Tongue (tissue), 2 donors: ENCODE measurements around the gene CIDEA. TPM values are rescaled to one million over a fixed set of nuclear protein-coding genes. Genes with fewer than 3 reads are reported as not detected.

Experiments
- DNase-seq: peaks from one replicate; pipeline ENCODE4 v3.0.0-alpha.2; 2015
- total RNA-seq: library from RNA; depleted of rRNA; stranded (reverse); fragments of >200 nt; gene quantifications from one replicate; pipeline ENCODE4 v1.2.3, GENCODE V29; 2014

The CIDEA gene
- total RNA-seq, 1 donor from 2014 or later = not detected

DNA sequence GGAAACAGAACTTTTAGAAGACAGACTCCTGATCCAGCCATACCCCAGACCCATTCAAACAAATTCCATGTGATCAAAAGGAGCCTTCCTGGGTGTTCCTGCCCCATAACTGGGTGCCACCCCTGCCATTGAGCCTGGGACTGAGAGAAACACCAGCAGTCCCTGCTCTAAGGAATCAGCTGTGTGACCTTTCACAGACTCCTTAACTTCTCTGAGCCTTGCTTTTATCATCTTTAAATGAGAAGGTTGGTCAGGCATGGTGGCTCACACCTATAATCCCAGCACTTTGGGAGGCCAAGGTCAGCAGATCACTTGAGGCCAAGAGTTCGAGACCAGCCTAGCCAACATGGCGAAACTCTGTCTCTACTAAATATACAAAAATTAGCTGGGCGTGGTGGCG is 20.6 kb downstream of the CIDEA start:
- no peak for DNase-seq

DNA sequence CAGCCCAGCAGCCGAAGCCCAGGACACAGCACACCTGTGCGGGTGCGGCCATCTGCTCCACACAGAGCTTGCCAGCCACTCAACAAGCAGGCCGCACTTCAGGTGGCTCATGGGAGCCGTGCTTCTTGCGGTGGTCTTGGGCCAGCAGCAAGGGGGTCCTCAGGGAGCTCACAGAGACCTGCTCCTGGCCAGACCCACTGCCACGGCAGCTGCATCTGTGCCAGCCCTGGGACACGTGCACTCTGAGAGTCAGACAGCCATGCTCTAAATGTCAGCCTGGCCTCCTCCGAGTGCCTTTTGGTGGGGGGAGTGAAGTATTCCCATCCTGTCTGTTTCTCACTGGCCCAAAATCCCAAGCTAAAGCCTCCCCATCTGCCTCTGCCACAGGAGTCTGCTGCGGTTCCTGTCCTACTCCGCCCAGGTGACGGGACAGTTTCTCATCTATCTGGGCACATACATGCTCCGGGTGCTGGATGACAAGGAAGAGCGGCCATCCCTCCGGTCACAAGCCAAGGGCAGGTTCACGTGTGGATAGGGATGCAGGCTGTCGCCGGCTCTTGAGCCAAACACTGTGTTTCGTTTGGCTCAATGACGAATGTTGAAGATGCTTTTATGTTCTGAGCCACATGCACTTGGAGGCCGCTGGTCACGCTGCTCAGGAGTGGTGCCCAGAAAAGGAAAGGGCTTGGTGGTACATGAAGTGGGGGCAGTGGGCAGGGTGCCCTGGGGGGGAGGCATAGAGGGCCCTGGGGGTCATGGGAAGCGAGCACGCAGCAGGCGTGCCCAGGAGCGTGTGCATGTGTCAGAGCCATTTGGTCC is 22.8 kb downstream of the CIDEA start:
- DNase-seq = no peak

DNA sequence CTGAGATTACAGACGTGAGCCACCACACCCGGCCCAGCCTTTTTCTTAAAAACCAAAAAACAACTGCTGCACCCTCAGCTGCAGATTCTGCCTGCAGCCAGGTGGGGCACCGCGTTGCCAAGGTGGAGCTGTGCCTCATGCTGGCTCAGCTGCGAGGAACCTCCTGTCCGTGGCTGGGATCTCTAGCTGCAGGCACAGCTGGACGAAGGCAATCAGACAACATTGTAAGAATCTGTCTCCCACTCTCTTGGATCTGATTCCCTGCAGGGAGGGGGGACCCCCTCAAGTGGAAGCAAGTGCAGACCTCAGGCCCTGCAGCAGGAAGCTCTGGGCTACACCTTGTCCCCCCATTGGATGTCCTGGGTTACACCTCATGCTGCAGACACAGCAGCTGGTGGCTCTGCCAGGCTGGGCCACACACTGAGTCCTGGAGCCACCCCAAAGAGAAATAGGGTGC is 24.1 kb downstream of the CIDEA start:
- DNase-seq = peak; percentile 57

DNA sequence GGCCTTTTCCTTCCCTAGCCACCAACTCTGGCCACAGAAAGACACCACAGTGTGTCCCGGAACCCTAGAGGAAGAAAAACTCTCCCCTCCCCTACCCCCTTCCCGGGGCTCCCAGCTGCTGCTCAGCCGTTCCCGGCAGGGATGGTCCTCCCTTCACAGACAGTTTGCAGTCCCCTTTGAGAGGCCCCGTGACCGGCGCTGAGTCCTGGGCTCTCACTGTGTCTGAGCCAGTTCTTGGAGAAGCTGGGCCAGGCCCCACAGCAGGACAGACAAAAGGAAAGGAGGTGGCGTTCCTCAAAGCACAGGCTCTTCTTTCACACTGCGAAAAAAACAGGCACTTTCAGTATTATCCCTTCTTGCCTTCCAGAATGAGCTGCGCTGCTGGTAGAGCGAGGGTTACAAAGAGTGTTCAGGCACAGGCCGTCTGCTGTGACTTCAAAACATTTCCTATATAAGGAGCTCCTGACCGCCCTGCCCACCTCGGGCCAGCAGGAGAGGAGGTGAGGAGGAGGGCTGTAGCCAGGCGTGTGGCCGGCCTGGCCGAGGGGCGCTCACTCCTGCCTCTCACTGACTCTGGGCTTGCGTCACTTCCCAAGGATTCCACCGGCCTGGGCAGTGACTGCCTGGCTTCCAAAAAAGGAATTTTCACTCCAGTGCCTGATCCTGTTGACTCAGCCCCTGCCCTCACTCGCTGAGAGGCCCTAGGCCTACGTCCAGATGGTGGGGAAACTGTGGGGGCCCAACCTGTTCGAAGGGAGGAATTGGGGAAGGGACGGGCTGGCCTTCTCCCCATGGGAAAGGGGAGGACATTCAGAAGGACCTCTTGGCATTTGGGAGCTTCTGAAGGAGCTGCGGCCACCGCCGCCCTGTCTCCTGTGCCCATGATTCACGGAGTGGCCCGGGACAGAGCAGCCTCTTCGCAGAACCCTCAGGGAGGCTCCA is 24.9 kb downstream of the CIDEA start:
- peak; percentile 93 for DNase-seq

DNA sequence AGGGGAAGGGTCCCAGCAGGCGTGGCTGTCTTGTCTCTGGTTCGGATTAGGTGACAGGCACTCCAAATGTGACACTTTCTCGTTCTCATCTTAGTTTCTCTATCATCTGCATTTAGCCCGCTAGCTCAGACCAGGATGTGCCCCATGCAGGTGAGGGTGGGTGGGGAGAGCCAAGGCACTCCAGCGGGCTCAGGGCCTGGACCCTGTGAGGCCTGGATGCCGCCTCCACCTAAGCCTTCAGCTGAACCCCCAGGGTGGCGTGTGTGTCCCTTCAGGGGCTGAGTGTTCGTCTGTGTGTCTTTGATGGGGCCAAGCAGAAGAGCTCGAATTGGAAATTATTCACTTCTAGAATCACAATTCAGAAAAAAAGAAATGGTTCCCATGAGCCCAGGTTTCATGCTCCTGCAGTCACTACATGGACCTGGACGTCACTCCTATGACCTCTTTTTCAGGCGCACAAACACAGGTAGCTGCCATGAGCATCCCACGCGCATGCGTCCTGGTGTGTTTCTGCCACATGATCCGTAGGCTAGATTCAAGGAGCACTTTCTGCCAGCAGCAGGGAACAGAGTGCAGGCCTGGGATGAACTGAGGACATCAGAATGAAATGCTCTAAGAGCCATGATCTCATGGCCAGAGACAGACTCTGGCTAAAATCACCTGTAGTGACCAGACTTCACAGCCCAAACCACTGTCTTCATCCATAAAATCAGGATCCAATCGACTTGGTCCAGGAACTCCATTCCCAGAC is 25.8 kb downstream of the CIDEA start:
- no peak for DNase-seq

DNA sequence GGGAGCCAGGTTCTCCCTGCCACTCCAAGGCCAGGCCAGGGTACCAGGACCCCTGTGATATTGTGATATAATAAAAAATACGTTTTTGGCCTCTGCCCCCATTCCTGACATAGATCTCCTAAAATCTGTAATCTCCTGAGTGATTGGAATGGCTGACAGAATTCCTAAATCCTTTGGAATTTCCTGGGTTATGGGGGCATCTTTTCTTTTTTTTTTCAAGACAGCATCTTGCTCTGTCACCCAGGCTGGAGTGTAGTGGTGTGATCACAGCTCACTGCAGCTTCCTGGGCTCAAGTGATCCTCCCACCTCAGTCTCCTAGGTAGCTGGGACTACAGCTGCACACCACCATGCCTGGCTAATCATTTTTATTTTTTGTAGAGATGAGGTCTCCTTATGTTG is 27.7 kb downstream of the CIDEA start:
- no peak for DNase-seq

DNA sequence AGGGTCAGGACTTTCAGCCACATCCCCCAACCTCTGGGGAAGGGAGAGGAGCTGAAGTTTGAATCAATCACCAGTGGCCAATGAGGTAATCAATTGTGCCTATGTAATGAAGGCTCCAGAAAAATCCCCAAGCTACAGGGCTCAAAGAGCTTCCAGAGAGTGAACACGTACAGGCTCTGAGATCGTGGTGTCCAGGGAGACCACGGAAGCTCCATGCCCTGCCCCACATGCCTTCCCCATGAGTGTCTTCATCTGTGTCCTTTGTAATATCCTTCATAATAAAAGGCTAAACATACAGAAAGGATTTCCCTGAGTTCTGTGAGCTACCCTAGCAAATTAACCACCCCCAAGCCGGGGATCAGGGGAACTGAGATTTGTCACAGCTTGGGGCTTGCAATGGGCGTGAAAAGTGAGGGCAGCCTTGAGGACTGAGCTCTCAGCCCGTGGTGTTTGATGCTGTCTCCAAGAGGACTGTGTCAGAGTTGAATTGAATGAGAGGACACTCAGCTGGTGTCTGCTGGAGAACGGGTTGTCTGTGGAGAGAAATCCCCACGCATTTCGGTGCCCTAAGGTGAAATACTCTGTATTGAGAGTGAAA is 28.4 kb downstream of the CIDEA start:
- no peak for DNase-seq

DNA sequence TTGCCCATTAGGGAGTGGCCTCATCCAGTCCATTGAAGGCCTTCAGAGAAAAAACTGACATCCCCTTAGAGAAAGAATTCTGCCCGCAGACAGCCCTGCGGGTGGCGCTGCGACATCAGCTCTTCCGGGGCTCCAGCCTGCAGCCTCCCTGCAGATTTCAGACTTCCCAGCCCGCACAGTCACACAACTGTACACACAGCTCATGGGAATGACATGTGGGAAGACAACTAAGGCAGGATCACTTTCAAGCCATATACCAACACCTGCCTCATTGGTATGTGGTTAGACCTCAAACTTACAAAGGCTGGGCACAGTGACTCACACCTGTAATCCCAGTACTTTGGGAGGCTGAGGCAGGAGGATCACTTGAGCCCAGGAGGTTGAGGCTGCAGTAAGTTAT is 29.1 kb downstream of the CIDEA start:
- DNase-seq = no peak

DNA sequence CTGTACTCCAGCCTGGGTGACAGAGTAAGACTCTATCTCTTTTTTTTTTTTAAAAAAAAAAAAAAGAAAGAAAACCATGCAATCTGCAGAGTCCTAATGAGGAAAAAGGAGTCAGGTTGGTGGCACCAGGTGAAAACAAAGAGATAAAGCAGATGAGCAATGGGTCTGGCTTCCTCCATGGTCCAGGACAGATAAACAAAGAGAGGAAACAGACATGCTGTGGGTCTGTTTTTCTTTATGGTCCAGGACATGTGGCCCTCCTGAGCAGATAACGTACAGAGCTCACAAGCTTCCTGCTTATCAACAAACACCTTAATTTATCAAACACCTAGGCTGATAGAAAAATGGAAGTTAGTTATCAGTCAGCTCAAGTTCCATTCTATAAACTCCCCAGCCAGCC is 29.5 kb downstream of the CIDEA start:
- DNase-seq = no peak

DNA sequence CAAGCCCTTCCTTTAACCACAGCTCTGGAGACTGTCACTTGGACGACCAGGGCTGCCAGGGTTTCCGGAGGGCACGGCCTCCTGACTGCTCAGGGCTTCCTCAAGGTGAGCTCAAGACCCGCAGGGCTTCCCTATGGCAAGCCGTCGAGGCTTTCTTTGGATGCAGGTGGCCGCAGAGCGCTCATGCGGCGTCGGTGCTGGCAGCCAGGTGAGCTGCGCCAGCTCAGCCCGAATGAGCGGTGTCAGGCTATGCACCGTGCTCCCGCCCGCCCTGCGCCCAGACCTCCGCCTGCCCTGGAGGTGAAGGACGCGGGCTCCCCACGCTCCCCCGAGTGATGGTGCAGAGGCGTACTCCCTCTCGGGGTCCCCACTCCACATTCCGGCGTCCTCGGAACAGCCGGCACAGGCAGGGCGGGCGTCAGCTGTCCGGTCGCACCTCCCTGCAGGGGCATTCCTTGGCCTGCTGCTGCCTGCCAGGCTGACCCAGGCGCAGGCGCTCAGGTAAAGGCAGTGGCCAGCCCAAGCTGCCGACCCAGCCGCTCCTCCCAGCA is 33.0 kb downstream of the CIDEA start:
- DNase-seq = peak; percentile 51

DNA sequence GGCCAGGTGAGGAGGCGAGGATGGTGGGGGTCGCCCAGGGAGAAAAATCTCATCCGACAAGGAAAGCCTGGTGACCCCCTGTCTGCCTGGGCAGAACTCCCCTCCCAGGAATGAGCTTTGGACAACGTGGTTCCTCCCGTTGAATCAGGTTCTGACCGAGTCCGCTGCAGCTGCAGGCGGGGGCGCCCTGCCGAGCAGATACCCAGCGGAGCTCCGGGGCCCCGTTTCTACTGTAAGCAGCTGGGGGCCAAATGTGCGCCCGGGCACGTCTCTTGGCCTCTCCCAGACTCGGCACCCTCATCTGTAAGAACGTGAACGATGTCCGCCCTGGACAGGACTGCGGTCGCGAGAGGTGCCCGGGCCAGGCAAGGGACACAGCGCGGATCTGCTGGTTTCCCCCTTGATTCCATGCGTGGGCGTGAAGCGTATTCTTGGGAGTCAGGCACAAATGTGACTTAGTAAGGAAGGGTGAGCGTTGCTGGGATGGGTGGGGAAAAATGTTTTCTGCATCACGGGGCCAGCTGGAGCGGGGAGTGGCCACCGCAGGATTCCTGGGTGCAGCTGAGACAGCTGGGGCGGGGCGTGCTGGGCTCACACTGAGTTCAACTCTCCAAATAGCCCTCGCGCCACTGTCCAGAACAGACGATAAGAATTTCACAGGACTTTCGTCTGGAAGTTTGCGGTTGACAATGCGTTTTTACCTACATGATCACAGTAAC is 33.7 kb downstream of the CIDEA start:
- peak; percentile 89 for DNase-seq

DNA sequence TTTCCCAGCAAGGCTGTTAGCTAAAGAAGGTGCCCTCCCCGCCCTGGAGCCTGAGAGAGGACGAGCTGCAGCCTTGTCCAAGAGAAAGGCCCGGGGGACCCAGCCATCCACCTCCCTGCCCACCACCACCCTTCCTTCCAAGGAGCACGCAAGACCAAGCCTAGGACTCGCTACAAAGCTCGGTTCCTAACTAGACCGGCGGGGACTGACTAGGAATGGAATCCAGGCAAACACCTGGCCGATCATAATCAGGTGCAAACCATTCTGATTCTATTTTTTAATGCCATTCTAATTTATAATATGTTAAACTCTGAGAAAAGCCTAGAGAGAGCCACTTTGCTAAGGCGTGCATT is 34.2 kb downstream of the CIDEA start:
- DNase-seq = no peak

DNA sequence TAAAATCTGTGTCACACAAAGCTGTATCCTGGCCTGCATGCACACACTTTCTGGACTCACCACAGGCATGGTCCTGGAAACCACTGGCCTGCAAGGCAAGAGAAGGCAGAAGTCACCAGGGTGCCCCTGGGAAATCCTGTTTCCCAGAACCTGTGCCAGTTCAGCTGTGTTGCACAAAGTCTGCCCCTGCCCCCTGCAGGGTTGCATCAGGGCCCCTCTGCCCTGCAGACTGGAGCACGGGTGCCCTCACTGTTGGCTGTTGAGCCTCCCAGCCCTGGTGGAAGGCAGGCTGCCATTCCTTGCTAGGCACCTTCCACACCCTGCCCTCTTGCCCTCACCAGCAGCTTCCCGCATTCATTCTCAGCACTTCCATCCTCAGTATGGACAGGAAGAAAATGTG is 35.9 kb downstream of the CIDEA start:
- no peak for DNase-seq

DNA sequence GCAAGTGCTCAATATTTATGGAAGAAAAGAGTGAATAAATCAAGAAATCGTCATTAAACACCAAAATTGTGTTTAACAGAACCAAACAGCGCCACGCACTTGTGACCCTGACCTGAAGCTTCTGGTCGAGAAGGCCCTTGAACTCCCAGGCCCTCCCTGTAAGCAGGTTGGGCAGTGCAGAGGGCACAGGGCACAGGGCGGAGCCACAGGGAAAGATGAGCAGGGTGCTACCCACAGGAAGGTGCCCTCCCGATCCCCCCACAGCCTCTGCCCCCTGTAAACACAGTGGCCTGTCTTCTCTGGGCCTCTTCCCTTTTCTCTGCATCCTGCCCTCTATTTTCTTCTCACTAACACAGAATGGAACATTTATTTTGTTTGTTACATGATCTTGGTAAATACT is 37.0 kb downstream of the CIDEA start:
- DNase-seq = no peak

DNA sequence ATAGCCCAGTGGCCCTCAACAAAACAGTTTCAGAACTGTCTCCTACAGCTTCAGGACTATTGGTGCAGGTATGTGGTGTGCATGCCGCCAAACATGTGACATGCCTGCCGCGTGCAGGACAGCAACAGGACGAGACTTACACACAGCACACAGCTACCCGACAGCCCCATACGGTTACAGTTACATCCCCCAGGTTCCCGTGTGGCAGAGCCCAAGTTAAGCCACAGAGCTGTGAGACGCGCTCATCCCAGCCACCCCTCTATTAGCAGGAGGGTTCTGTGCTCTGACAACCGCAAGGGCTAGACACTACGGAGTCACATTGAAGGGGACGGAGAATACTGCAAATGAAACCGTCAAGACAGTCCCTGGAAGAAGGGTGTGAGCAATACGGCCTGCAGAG is 37.5 kb downstream of the CIDEA start:
- DNase-seq = no peak

DNA sequence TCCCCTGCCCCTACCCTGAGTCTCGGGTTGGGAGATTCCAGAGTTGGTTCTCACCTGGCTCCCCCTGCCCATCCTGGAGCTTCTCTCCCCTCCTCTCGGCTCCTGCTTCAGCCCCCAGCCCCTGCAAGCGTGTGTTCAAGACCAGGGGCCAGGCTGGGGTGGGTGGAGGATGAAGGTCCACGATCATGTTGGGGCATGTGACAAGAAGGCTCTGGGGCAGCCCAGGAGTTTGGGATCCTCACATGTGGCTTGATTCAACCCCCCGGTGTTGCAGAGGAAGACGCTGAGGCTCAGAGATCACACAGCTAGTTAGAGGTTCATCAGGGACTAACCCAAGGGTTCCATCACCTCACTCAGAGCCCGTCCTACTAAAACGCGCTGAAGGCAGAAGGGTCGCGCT is 39.7 kb downstream of the CIDEA start:
- DNase-seq = no peak

DNA sequence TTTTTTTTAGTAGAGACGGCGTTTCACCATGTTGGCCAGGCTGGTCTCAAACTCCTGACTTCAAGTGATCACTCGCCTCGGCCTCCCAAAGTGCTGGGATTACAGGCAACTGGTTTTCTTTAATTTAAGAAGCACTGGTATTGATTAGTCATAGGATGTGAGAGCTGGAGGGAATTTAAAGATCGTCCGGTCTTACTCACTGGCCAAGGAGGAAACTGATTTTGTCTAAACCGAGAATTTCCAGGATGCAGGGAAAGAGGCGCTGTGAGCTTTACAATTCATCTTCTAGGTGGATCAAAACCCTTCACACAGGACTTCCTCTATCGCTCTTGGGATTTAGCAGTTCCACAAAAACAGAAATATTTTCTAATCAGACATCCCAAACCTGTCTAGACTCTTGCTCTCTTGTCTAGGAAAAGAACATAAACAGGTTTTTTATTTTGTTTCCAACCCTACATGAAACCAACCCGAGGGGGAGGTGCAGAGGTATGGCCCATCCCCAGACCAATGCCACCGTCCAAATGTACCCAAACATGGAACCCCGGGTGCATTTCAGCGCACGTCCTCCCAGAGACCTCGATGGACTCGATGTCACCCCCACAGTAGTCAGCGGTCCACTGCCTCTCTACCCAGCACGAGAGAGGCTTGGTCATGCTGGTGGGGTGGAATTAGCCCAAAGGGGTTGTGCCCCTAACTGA is 41.4 kb downstream of the CIDEA start:
- no peak for DNase-seq

DNA sequence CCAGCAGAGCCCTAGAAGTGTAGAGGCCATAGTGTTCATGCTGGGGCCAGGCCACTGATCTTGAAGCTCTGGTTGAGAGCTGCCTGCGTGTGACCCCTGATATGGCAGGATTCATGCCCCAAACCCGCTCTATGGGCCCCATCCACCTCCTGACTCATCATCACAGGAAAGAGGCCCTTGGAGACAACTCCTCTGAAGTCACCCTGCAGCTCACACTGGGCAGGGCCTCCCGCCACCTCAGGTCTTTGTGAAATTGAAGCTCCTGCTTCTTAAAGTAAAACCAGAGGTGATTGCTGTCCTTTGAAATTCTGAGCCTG is 41.9 kb downstream of the CIDEA start:
- DNase-seq = no peak

DNA sequence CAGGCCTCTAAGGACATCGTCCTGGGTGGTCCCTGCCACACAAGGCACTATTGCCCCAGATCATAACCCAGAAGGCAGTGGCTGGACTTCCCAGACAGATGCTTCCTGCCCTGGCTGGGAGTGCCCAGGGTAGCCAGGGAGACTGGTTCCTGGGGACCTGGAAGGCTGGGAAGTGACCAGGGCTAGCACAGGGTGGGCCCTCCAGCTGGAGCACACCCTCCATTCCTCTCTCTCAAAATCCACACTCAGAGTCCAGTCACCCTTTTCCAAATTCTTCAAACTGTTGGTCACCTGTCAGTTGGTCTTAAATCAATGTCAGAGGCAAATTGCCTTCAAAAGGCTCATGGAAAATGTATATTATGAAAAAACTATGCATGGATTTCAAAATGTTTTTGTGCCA is 42.3 kb downstream of the CIDEA start:
- no peak for DNase-seq

DNA sequence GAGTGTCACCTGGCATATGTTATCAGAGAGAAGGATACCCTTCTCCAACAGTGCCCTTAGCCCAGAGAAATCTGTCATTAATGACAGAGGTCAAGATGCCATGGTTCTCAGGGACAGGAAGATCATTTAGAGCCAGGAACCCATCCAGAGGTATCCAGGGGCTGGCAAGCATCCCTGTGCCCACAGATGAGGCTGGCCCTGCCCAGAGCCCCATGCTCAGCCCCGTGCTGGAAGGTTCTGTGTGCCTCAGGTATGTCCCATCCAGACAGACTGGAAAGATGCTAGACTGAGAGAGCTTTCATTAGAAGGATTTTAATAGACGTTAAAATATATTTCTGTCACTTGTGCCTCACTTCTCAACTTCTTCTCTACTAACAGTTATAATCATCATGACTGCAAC is 45.7 kb downstream of the CIDEA start:
- DNase-seq = no peak
